ENCODE results near the gene VWA5A. TPM values are rescaled to one million over a fixed set of nuclear protein-coding genes. Genes with fewer than 3 reads are reported as not detected.

VWA5A gene
- total RNA-seq, 2 donors from 2014 or later, result 38.3 to 65.4 TPM

GRCh38 chr11:124096364-124096763, 18.9 kb upstream of the VWA5A start:
- Histone ChIP-seq H3K27me3 (ENCODE audit: control insufficient read depth, insufficient read depth, low read length, poor library complexity, severe bottlenecking) (no peaks in the 10 kb centered on the region), H3K27ac (ENCODE audit: low read depth, low read length) (no peak overlapping the region), H3K4me3 (ENCODE audit: low read length) (no peak overlapping the region), H3K4me1 (ENCODE audit: control insufficient read depth, insufficient read depth, low read length) (no peaks in the 10 kb centered on the region), H3K9ac (ENCODE audit: extremely low read depth, low read length, poor library complexity, severe bottlenecking) (no peak overlapping the region), H3K36me3 (ENCODE audit: control insufficient read depth, insufficient read depth, low read length) (no peaks in the 10 kb centered on the region), H3K9me3 (ENCODE audit: control insufficient read depth, low read length) (no peaks in the 10 kb centered on the region)
- H3K9me3 Mint-ChIP-seq, result no peaks in the 10 kb centered on the region
- TF ChIP-seq CTCF (conservative IDR thresholded peaks at IDR 0.05), result no peak
- no peak overlapping the region for H3K4me3 Mint-ChIP-seq
- WGBS, 2 experiments (ENCODE audit: insufficient coverage in 1 of 2, insufficient read length in 1 of 2), result 90 to 93% methylated on average over 2 to 4 of the region's 5 CpGs
- H3K27ac Mint-ChIP-seq, result no peak overlapping the region
- H3K36me3 Mint-ChIP-seq (ENCODE audit: low read depth), result no peaks in the 10 kb centered on the region
- H3K4me1 Mint-ChIP-seq, result peaks cover 6% of the 10 kb centered on the region
- DNase-seq, result no peak
- no peaks in the 10 kb centered on the region for H3K27me3 Mint-ChIP-seq (ENCODE audit: insufficient read depth)

- TF ChIP-seq CTCF (conservative IDR thresholded peaks at IDR 0.05), result no peak
- no peak overlapping the region for H3K4me3 Mint-ChIP-seq
- WGBS, 2 experiments (ENCODE audit: insufficient coverage in 1 of 2, insufficient read length in 1 of 2), result 95 to 100% methylated on average over 1 to 2 of the region's 2 CpGs
Observed at GRCh38 chr11:124098141-124098540, 17.1 kb upstream of the VWA5A start.

GRCh38 chr11:124101737-124102136, 13.5 kb upstream of the VWA5A start:
- peaks cover 6% of the 10 kb centered on the region for H3K4me1 Mint-ChIP-seq
- WGBS, 2 experiments (ENCODE audit: insufficient coverage in 1 of 2, insufficient read length in 1 of 2), result no CpG with 5 or more reads among the region's 1 CpG
- H3K36me3 Mint-ChIP-seq (ENCODE audit: low read depth), result no peaks in the 10 kb centered on the region
- Histone ChIP-seq H3K4me3 (ENCODE audit: low read length) (no peak overlapping the region), H3K27ac (ENCODE audit: low read depth, low read length) (no peak overlapping the region), H3K9me3 (ENCODE audit: control insufficient read depth, low read length) (no peaks in the 10 kb centered on the region), H3K4me1 (ENCODE audit: control insufficient read depth, insufficient read depth, low read length) (no peaks in the 10 kb centered on the region), H3K27me3 (ENCODE audit: control insufficient read depth, insufficient read depth, low read length, poor library complexity, severe bottlenecking) (no peaks in the 10 kb centered on the region), H3K36me3 (ENCODE audit: control insufficient read depth, insufficient read depth, low read length) (no peaks in the 10 kb centered on the region), H3K9ac (ENCODE audit: extremely low read depth, low read length, poor library complexity, severe bottlenecking) (no peak overlapping the region)
- H3K27me3 Mint-ChIP-seq (ENCODE audit: insufficient read depth), result peaks cover 18% of the 10 kb centered on the region
- no peak overlapping the region for H3K27ac Mint-ChIP-seq
- TF ChIP-seq CTCF (conservative IDR thresholded peaks at IDR 0.05), result no peak
- DNase-seq, result no peak
- no peak overlapping the region for H3K4me3 Mint-ChIP-seq
- no peaks in the 10 kb centered on the region for H3K9me3 Mint-ChIP-seq

More at GRCh38 chr11:124098141-124098540, 17.1 kb upstream of the VWA5A start:
- no peak overlapping the region for H3K27ac ChIP-seq (ENCODE audit: low read depth, low read length)
- no peak overlapping the region for H3K9ac ChIP-seq (ENCODE audit: extremely low read depth, low read length, poor library complexity, severe bottlenecking)
- no peaks in the 10 kb centered on the region for H3K36me3 Mint-ChIP-seq (ENCODE audit: low read depth)
- no peak overlapping the region for H3K4me3 ChIP-seq (ENCODE audit: low read length)
- no peaks in the 10 kb centered on the region for H3K36me3 ChIP-seq (ENCODE audit: control insufficient read depth, insufficient read depth, low read length)
- no peaks in the 10 kb centered on the region for H3K9me3 ChIP-seq (ENCODE audit: control insufficient read depth, low read length)
- no peaks in the 10 kb centered on the region for H3K27me3 Mint-ChIP-seq (ENCODE audit: insufficient read depth)
- no peaks in the 10 kb centered on the region for H3K27me3 ChIP-seq (ENCODE audit: control insufficient read depth, insufficient read depth, low read length, poor library complexity, severe bottlenecking)
- no peak overlapping the region for H3K27ac Mint-ChIP-seq
- no peak for DNase-seq
- H3K4me1 ChIP-seq (ENCODE audit: control insufficient read depth, insufficient read depth, low read length), result no peaks in the 10 kb centered on the region
- H3K9me3 Mint-ChIP-seq, result no peaks in the 10 kb centered on the region
- peaks cover 6% of the 10 kb centered on the region for H3K4me1 Mint-ChIP-seq
